ENCODE measurements around the gene DIP2C.
"Not testable (repeated sequence)": the region's sequence is repeated elsewhere in the genome, so short reads cannot be mapped to it uniquely, and the experiment has no call there.

Gene DIP2C

GRCh38 chr10:490256-490655, 199.2 kb downstream of the DIP2C start:
- DNase-seq: peak; percentile 29

- no peak for DNase-seq
These were observed 200.1 kb downstream of the DIP2C start for GRCh38 chr10:489330-489729.

- DNase-seq: no peak
These were observed 200.6 kb downstream of the DIP2C start for GRCh38 chr10:488933-489215.

GRCh38 chr10:488081-488932, 201.2 kb downstream of the DIP2C start:
- DNase-seq: no peak

GRCh38 chr10:486666-487322, 202.7 kb downstream of the DIP2C start:
- DNase-seq: no peak

GRCh38 chr10:486206-486605, 203.3 kb downstream of the DIP2C start:
- no peak for DNase-seq

- no peak for DNase-seq
These were observed 203.7 kb downstream of the DIP2C start for GRCh38 chr10:485776-486175.

- DNase-seq: peak; percentile 34
These were observed 204.4 kb downstream of the DIP2C start for GRCh38 chr10:484925-485661.

- peak; percentile 14 for DNase-seq
These were observed 205.0 kb downstream of the DIP2C start for GRCh38 chr10:484441-484924.

GRCh38 chr10:483261-483660, 206.2 kb downstream of the DIP2C start:
- no peak for DNase-seq

GRCh38 chr10:482848-483247, 206.6 kb downstream of the DIP2C start:
- no peak for DNase-seq

GRCh38 chr10:482051-482501, 207.4 kb downstream of the DIP2C start:
- no peak for DNase-seq

- DNase-seq: no peak
These were observed 207.8 kb downstream of the DIP2C start for GRCh38 chr10:481628-482027.

GRCh38 chr10:480928-481552, 208.4 kb downstream of the DIP2C start:
- peak; percentile 24 for DNase-seq

- no peak for DNase-seq
These were observed 209.0 kb downstream of the DIP2C start for GRCh38 chr10:480498-480927.

GRCh38 chr10:479706-480497, 209.6 kb downstream of the DIP2C start:
- not testable (repeated sequence) for DNase-seq

- DNase-seq: no peak
These were observed 210.8 kb downstream of the DIP2C start for GRCh38 chr10:478471-479245.

- no peak for DNase-seq
These were observed 211.8 kb downstream of the DIP2C start for GRCh38 chr10:477620-478019.

- DNase-seq: no peak
These were observed 213.1 kb downstream of the DIP2C start for GRCh38 chr10:476455-476780.

- no peak for DNase-seq
These were observed 213.6 kb downstream of the DIP2C start for GRCh38 chr10:475709-476454.

GRCh38 chr10:474946-475345, 214.5 kb downstream of the DIP2C start:
- DNase-seq: no peak

Measured in HCEC 1CT (cell line).